OCI-LY1 (cell line): ENCODE results near the gene C4orf54.

Experiments
- CTCF ChIP-seq: fragments of 200-600 bp; sonication (generic), shearing (Covaris generic); IDR thresholded peaks from 2 replicates; pipeline ENCODE4 v1.5.1; 2017; ENCODE audit warnings: mild to moderate bottlenecking, antibody characterized with exemption, low read length, moderate library complexity, mixed read lengths
- EZH2 ChIP-seq: fragments of 200-600 bp; sonication (generic), shearing (Covaris generic); IDR thresholded peaks from 2 replicates; pipeline ENCODE4 v1.8.0; 2017; ENCODE audit warnings: borderline replicate concordance, mixed run types, mild to moderate bottlenecking, antibody characterized with exemption, low read length, moderate library complexity, mixed read lengths

- TF ChIP-seq EZH2: no peak
- TF ChIP-seq CTCF: no peak
These were observed 12.6 kb downstream of the C4orf54 start for GRCh38 chr4:99645036-99645435.
